Effector memory CD8-positive, alpha-beta T cell (primary cell): Measurements from ENCODE around the gene ENTHD1.
A peak's percentile ranks its signal among the peaks of the same experiment; 100 is the strongest.
"Not testable (repeated sequence)": the region's sequence is repeated elsewhere in the genome, so short reads cannot be mapped to it uniquely, and the experiment has no call there.

Source experiments
- ATAC-seq: fragments of 150-1000 bp; cut with Tn5 transposase; replicated peaks from 2 replicates; pipeline ENCODE4 v1.10.0; 2021; ENCODE audit warnings: mild to moderate bottlenecking, moderate library complexity
- DNase-seq, 3 experiments: peaks; one replicate each; pipeline ENCODE4 v3.0.0; 2021
- H3K27ac Mint-ChIP-seq, 2 donors: one replicate each; pipeline ENCODE4 v1.8.0; 2022; ENCODE audit warnings: mild to moderate bottlenecking in 2 of 2, mixed read lengths in 2 of 2, moderate library complexity in 2 of 2
- H3K27me3 Mint-ChIP-seq, 2 donors: one replicate each; pipeline ENCODE4 v1.8.0; 2022; ENCODE audit warnings: mixed read lengths in 2 of 2
- H3K36me3 Mint-ChIP-seq: one replicate; pipeline ENCODE4 v1.8.0; 2022; ENCODE audit warnings: mild to moderate bottlenecking, moderate library complexity, mixed read lengths; ENCODE audit not compliant: insufficient read depth
- H3K4me1 Mint-ChIP-seq, 2 donors: one replicate each; pipeline ENCODE4 v1.8.0; 2022; ENCODE audit warnings: low read depth in 2 of 2, mixed read lengths in 2 of 2
- H3K4me3 Mint-ChIP-seq, 2 donors: one replicate each; pipeline ENCODE4 v1.8.0; 2022; ENCODE audit warnings: mild to moderate bottlenecking in 2 of 2, mixed read lengths in 2 of 2, moderate library complexity in 2 of 2
- H3K9me3 Mint-ChIP-seq, 2 donors: one replicate each; pipeline ENCODE4 v1.8.0; 2022; ENCODE audit warnings: mixed read lengths in 2 of 2

ENTHD1 gene

GRCh38 chr22:39846539-39846938 lies 47.0 kb downstream of the ENTHD1 start:
- H3K9me3 Mint-ChIP-seq, DNase-seq, H3K36me3 Mint-ChIP-seq, H3K4me3 Mint-ChIP-seq, H3K4me1 Mint-ChIP-seq, ATAC-seq, H3K27me3 Mint-ChIP-seq, H3K27ac Mint-ChIP-seq: not testable (repeated sequence)

- Mint-ChIP-seq H3K27ac (no peak overlapping the region), H3K4me3 (no peak overlapping the region)
- ATAC-seq = no peak
Measured at GRCh38 chr22:39845529-39845928, 48.0 kb downstream of the ENTHD1 start.

GRCh38 chr22:39839917-39840510 lies 53.5 kb downstream of the ENTHD1 start:
- Mint-ChIP-seq H3K4me1 (peaks cover 13% of the 10 kb centered on the region in 2 donors), H3K36me3 (no peaks in the 10 kb centered on the region), H3K4me3 (no peak overlapping the region), H3K9me3 (no peaks in the 10 kb centered on the region), H3K27me3 (no peaks in the 10 kb centered on the region), H3K27ac (no peak overlapping the region)
- DNase-seq (no peak), ATAC-seq (peak; percentile 75)

More at GRCh38 chr22:39845529-39845928, 48.0 kb downstream of the ENTHD1 start:
- H3K36me3 Mint-ChIP-seq = no peaks in the 10 kb centered on the region
- no peak for DNase-seq
- no peaks in the 10 kb centered on the region for H3K9me3 Mint-ChIP-seq
- H3K4me1 Mint-ChIP-seq = no peaks in the 10 kb centered on the region
- no peaks in the 10 kb centered on the region for H3K27me3 Mint-ChIP-seq

GRCh38 chr22:39839204-39839603 lies 54.4 kb downstream of the ENTHD1 start:
- Mint-ChIP-seq H3K4me1 (peaks cover 13% of the 10 kb centered on the region in 2 donors), H3K9me3 (no peaks in the 10 kb centered on the region), H3K27me3 (no peaks in the 10 kb centered on the region), H3K4me3 (no peak overlapping the region), H3K36me3 (no peaks in the 10 kb centered on the region), H3K27ac (peak overlapping the region in 1 of 2 donors; percentile 22)
- no peak for ATAC-seq
- DNase-seq = no peak

GRCh38 chr22:39833610-39834009 lies 60.0 kb downstream of the ENTHD1 start:
- no peak overlapping the region for H3K4me3 Mint-ChIP-seq
- no peak for DNase-seq
- H3K36me3 Mint-ChIP-seq = no peaks in the 10 kb centered on the region
- H3K4me1 Mint-ChIP-seq = peaks cover 0 to 5% of the 10 kb centered on the region in 2 donors
- no peak for ATAC-seq
- no peaks in the 10 kb centered on the region for H3K9me3 Mint-ChIP-seq
- peaks cover 22 to 23% of the 10 kb centered on the region in 2 donors for H3K27me3 Mint-ChIP-seq
- H3K27ac Mint-ChIP-seq = no peak overlapping the region

- H3K27ac Mint-ChIP-seq = no peak overlapping the region
- ATAC-seq (no peak), DNase-seq (no peak)
- H3K9me3 Mint-ChIP-seq = no peaks in the 10 kb centered on the region
- H3K4me1 Mint-ChIP-seq = peaks cover 0 to 5% of the 10 kb centered on the region in 2 donors
- no peaks in the 10 kb centered on the region for H3K36me3 Mint-ChIP-seq
- peaks cover 22 to 23% of the 10 kb centered on the region in 2 donors for H3K27me3 Mint-ChIP-seq
- H3K4me3 Mint-ChIP-seq = no peak overlapping the region
Measured at GRCh38 chr22:39833093-39833492, 60.5 kb downstream of the ENTHD1 start.

- no peak for ATAC-seq
- no peak for DNase-seq
- H3K4me3 Mint-ChIP-seq = no peak overlapping the region
- H3K27ac Mint-ChIP-seq = no peak overlapping the region
- H3K9me3 Mint-ChIP-seq = no peaks in the 10 kb centered on the region
- no peaks in the 10 kb centered on the region for H3K36me3 Mint-ChIP-seq
- peaks cover 0 to 5% of the 10 kb centered on the region in 2 donors for H3K4me1 Mint-ChIP-seq
- peaks cover 22 to 23% of the 10 kb centered on the region in 2 donors for H3K27me3 Mint-ChIP-seq
Measured at GRCh38 chr22:39832627-39833074, 60.9 kb downstream of the ENTHD1 start.

GRCh38 chr22:39825661-39826102 lies 67.9 kb downstream of the ENTHD1 start:
- Mint-ChIP-seq H3K27me3 (peaks cover 3 to 5% of the 10 kb centered on the region in 2 donors), H3K9me3 (no peaks in the 10 kb centered on the region), H3K4me3 (no peak overlapping the region), H3K27ac (peak overlapping the region in 1 of 2 donors; percentile 14), H3K36me3 (no peaks in the 10 kb centered on the region), H3K4me1 (no peaks in the 10 kb centered on the region)
- no peak for DNase-seq
- no peak for ATAC-seq

- Mint-ChIP-seq H3K27ac (no peak overlapping the region), H3K4me3 (no peak overlapping the region), H3K27me3 (no peaks in the 10 kb centered on the region), H3K9me3 (no peaks in the 10 kb centered on the region), H3K36me3 (no peaks in the 10 kb centered on the region), H3K4me1 (no peaks in the 10 kb centered on the region)
- DNase-seq (no peak), ATAC-seq (no peak)
Measured at GRCh38 chr22:39821008-39821407, 72.6 kb downstream of the ENTHD1 start.

GRCh38 chr22:39820256-39820655 lies 73.3 kb downstream of the ENTHD1 start:
- Mint-ChIP-seq H3K36me3 (no peaks in the 10 kb centered on the region), H3K27me3 (no peaks in the 10 kb centered on the region), H3K4me3 (no peak overlapping the region), H3K9me3 (no peaks in the 10 kb centered on the region), H3K27ac (no peak overlapping the region), H3K4me1 (no peaks in the 10 kb centered on the region)
- no peak for DNase-seq
- ATAC-seq = no peak

- Mint-ChIP-seq H3K4me1 (no peaks in the 10 kb centered on the region), H3K27ac (no peak overlapping the region), H3K9me3 (no peaks in the 10 kb centered on the region), H3K27me3 (no peaks in the 10 kb centered on the region), H3K36me3 (no peaks in the 10 kb centered on the region), H3K4me3 (no peak overlapping the region)
- ATAC-seq (no peak), DNase-seq (no peak)
Measured at GRCh38 chr22:39819429-39819828, 74.1 kb downstream of the ENTHD1 start.

GRCh38 chr22:39818094-39818493 lies 75.5 kb downstream of the ENTHD1 start:
- H3K4me3 Mint-ChIP-seq = no peak overlapping the region
- H3K4me1 Mint-ChIP-seq = no peaks in the 10 kb centered on the region
- DNase-seq (no peak), ATAC-seq (no peak)
- H3K9me3 Mint-ChIP-seq = no peaks in the 10 kb centered on the region
- H3K27me3 Mint-ChIP-seq = peaks cover 2 to 4% of the 10 kb centered on the region in 2 donors
- H3K27ac Mint-ChIP-seq = no peak overlapping the region
- H3K36me3 Mint-ChIP-seq = no peaks in the 10 kb centered on the region

- H3K4me3 Mint-ChIP-seq = no peak overlapping the region
- H3K36me3 Mint-ChIP-seq = no peaks in the 10 kb centered on the region
- no peak overlapping the region for H3K27ac Mint-ChIP-seq
- peaks cover 15 to 18% of the 10 kb centered on the region in 2 donors for H3K27me3 Mint-ChIP-seq
- no peak for ATAC-seq
- H3K9me3 Mint-ChIP-seq = no peaks in the 10 kb centered on the region
- no peak for DNase-seq
- no peaks in the 10 kb centered on the region for H3K4me1 Mint-ChIP-seq
Measured at GRCh38 chr22:39815932-39816331, 77.6 kb downstream of the ENTHD1 start.

GRCh38 chr22:39814899-39815298 lies 78.7 kb downstream of the ENTHD1 start:
- peaks cover 15 to 18% of the 10 kb centered on the region in 2 donors for H3K27me3 Mint-ChIP-seq

More at GRCh38 chr22:39814899-39815298, 78.7 kb downstream of the ENTHD1 start:
- H3K4me1 Mint-ChIP-seq = no peaks in the 10 kb centered on the region
- no peaks in the 10 kb centered on the region for H3K9me3 Mint-ChIP-seq
- ATAC-seq (no peak), DNase-seq (no peak)
- H3K36me3 Mint-ChIP-seq = no peaks in the 10 kb centered on the region
- H3K27ac Mint-ChIP-seq = no peak overlapping the region
- no peak overlapping the region for H3K4me3 Mint-ChIP-seq
